Measurements from ENCODE around the gene SLC16A6.
"Not testable (repeated sequence)": the region's sequence is repeated elsewhere in the genome, so short reads cannot be mapped to it uniquely, and the experiment has no call there.

The SLC16A6 gene

GRCh38 chr17:68265833-68266232 lies 25.1 kb downstream of the SLC16A6 start:
- not testable (repeated sequence) for H3K4me1 ChIP-seq (ENCODE audit: control insufficient read depth, insufficient read depth, low read length, poor library complexity, severe bottlenecking)

DNA sequence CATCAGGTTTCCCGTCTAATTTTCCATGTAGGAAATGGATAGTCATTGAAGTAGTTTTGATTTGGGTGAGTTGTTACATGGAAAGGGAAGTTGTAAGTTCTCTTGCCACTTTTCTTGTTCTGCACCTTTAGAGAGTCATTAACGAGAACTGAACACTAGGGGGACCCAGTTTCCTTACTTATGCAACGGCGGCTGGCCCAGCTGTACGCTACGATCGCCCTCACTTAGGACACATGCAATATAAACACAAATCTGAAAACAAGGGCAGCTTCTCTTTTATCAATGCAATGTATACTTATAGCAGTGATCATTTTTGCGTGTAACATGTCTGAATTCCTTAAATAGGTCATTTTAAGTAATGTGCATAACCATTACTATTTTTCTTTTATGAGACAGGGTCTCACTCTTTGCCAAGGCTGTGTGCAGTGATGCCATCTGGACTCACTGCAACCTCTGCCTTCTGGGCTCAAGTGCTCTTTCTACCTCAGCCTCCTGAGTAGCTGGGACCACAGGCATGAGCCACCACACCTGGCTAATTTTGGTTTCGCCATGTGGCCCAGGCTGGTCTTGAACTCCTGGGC lies 27.7 kb downstream of the SLC16A6 start:
- not testable (repeated sequence) for H3K27ac ChIP-seq (ENCODE audit: insufficient read depth, low read length, poor library complexity, severe bottlenecking)

More at GRCh38 chr17:68265833-68266232, 25.1 kb downstream of the SLC16A6 start:
- H3K27ac ChIP-seq (ENCODE audit: insufficient read depth, low read length, poor library complexity, severe bottlenecking); H3K27me3 ChIP-seq (replicated peaks; ENCODE audit: control insufficient read depth, insufficient read depth, low read length, poor library complexity, severe bottlenecking); H3K4me3 ChIP-seq (ENCODE audit: insufficient read depth, low read depth, low read length, poor library complexity, severe bottlenecking); DNase-seq; H3K9me3 ChIP-seq (ENCODE audit: control insufficient read depth, low read length): not testable (repeated sequence)
- H3K36me3 ChIP-seq (ENCODE audit: control insufficient read depth, insufficient read depth, low read length): peaks cover 10% of the 10 kb centered on the region

GRCh38 chr17:68262467-68262866 lies 28.5 kb downstream of the SLC16A6 start:
- H3K4me1 ChIP-seq (ENCODE audit: control insufficient read depth, insufficient read depth, low read length, poor library complexity, severe bottlenecking): peaks cover 22% of the 10 kb centered on the region

More for the DNA sequence above, 27.7 kb downstream of the SLC16A6 start:
- H3K4me3 ChIP-seq (ENCODE audit: insufficient read depth, low read depth, low read length, poor library complexity, severe bottlenecking); H3K27me3 ChIP-seq (replicated peaks; ENCODE audit: control insufficient read depth, insufficient read depth, low read length, poor library complexity, severe bottlenecking); DNase-seq; H3K9me3 ChIP-seq (ENCODE audit: control insufficient read depth, low read length); H3K36me3 ChIP-seq (ENCODE audit: control insufficient read depth, insufficient read depth, low read length): not testable (repeated sequence)
- H3K4me1 ChIP-seq (ENCODE audit: control insufficient read depth, insufficient read depth, low read length, poor library complexity, severe bottlenecking): peaks cover 16% of the 10 kb centered on the region

GRCh38 chr17:68260051-68260762 lies 30.7 kb downstream of the SLC16A6 start:
- no peaks in the 10 kb centered on the region for H3K27me3 ChIP-seq (replicated peaks; ENCODE audit: control insufficient read depth, insufficient read depth, low read length, poor library complexity, severe bottlenecking)
- DNase-seq: no peak
- H3K4me1 ChIP-seq (ENCODE audit: control insufficient read depth, insufficient read depth, low read length, poor library complexity, severe bottlenecking): peaks cover 41% of the 10 kb centered on the region
- no peaks in the 10 kb centered on the region for H3K36me3 ChIP-seq (ENCODE audit: control insufficient read depth, insufficient read depth, low read length)
- no peaks in the 10 kb centered on the region for H3K9me3 ChIP-seq (ENCODE audit: control insufficient read depth, low read length)
- H3K27ac ChIP-seq (ENCODE audit: insufficient read depth, low read length, poor library complexity, severe bottlenecking): peak overlapping the region; percentile 91
- H3K4me3 ChIP-seq (ENCODE audit: insufficient read depth, low read depth, low read length, poor library complexity, severe bottlenecking): no peak overlapping the region

More at GRCh38 chr17:68262467-68262866, 28.5 kb downstream of the SLC16A6 start:
- H3K9me3 ChIP-seq (ENCODE audit: control insufficient read depth, low read length); H3K27me3 ChIP-seq (replicated peaks; ENCODE audit: control insufficient read depth, insufficient read depth, low read length, poor library complexity, severe bottlenecking); H3K4me3 ChIP-seq (ENCODE audit: insufficient read depth, low read depth, low read length, poor library complexity, severe bottlenecking); H3K27ac ChIP-seq (ENCODE audit: insufficient read depth, low read length, poor library complexity, severe bottlenecking); DNase-seq; H3K36me3 ChIP-seq (ENCODE audit: control insufficient read depth, insufficient read depth, low read length): not testable (repeated sequence)

- not testable (repeated sequence) for H3K27me3 ChIP-seq (replicated peaks; ENCODE audit: control insufficient read depth, insufficient read depth, low read length, poor library complexity, severe bottlenecking); H3K4me3 ChIP-seq (ENCODE audit: insufficient read depth, low read depth, low read length, poor library complexity, severe bottlenecking); H3K36me3 ChIP-seq (ENCODE audit: control insufficient read depth, insufficient read depth, low read length); H3K9me3 ChIP-seq (ENCODE audit: control insufficient read depth, low read length); DNase-seq
- Histone ChIP-seq H3K4me1 (ENCODE audit: control insufficient read depth, insufficient read depth, low read length, poor library complexity, severe bottlenecking) (peaks cover 47% of the 10 kb centered on the region), H3K27ac (ENCODE audit: insufficient read depth, low read length, poor library complexity, severe bottlenecking) (peak overlapping the region; percentile 91)
These were observed 31.3 kb downstream of the SLC16A6 start for GRCh38 chr17:68259648-68259951.

DNA sequence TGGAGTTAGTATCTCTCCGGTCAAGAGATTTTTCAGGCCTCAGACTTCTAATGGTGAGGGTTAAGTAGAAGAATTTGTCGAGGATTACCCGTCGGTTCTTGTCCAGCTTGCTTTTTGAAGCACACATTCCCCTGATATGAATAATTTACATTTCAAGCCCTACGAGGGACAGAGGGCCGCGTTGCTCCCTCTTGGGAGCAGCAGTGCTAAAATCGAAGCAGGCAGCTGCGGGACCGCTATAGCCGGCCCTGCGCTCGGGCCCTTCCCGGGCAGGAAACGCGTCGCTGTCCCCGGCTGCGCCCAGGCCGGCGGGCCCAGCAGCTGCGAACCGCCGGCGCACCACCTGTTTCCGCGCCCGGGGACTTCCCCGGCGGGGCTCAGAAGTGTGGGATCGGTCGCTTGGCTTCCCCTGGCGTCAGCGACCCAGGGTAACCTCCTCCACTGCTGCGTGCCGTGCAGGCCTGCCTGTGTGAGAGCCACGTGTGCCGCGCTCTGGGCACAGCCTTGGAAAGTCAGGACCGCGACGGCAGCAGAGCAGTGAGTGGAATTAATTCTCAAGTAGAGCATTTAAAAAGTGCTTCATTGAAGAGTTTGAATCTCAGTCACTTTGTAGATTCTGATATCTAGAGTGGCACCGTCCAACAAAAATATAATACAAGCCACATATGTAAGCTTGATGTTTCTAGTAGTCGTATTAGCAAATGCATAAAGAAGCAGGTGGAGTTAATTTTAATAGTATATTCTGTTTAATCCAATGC lies 31.9 kb downstream of the SLC16A6 start:
- H3K27me3 ChIP-seq (replicated peaks; ENCODE audit: control insufficient read depth, insufficient read depth, low read length, poor library complexity, severe bottlenecking); H3K4me3 ChIP-seq (ENCODE audit: insufficient read depth, low read depth, low read length, poor library complexity, severe bottlenecking); H3K36me3 ChIP-seq (ENCODE audit: control insufficient read depth, insufficient read depth, low read length); H3K9me3 ChIP-seq (ENCODE audit: control insufficient read depth, low read length): not testable (repeated sequence)
- Histone ChIP-seq H3K27ac (ENCODE audit: insufficient read depth, low read length, poor library complexity, severe bottlenecking) (peak overlapping the region; percentile 91), H3K4me1 (ENCODE audit: control insufficient read depth, insufficient read depth, low read length, poor library complexity, severe bottlenecking) (peaks cover 52% of the 10 kb centered on the region)
- peak; percentile 68 to 87 (median 76) for DNase-seq

- H3K4me1 ChIP-seq (ENCODE audit: control insufficient read depth, insufficient read depth, low read length, poor library complexity, severe bottlenecking): peaks cover 63% of the 10 kb centered on the region
These were observed 33.0 kb downstream of the SLC16A6 start for GRCh38 chr17:68257934-68258333.

GRCh38 chr17:68256701-68257100 lies 34.2 kb downstream of the SLC16A6 start:
- not testable (repeated sequence) for H3K27me3 ChIP-seq (replicated peaks; ENCODE audit: control insufficient read depth, insufficient read depth, low read length, poor library complexity, severe bottlenecking); H3K4me3 ChIP-seq (ENCODE audit: insufficient read depth, low read depth, low read length, poor library complexity, severe bottlenecking); DNase-seq; H3K9me3 ChIP-seq (ENCODE audit: control insufficient read depth, low read length); H3K36me3 ChIP-seq (ENCODE audit: control insufficient read depth, insufficient read depth, low read length)
- H3K4me1 ChIP-seq (ENCODE audit: control insufficient read depth, insufficient read depth, low read length, poor library complexity, severe bottlenecking): peaks cover 68% of the 10 kb centered on the region
- peak overlapping the region; percentile 91 for H3K27ac ChIP-seq (ENCODE audit: insufficient read depth, low read length, poor library complexity, severe bottlenecking)

More at GRCh38 chr17:68257934-68258333, 33.0 kb downstream of the SLC16A6 start:
- Histone ChIP-seq H3K4me3 (ENCODE audit: insufficient read depth, low read depth, low read length, poor library complexity, severe bottlenecking) (no peak overlapping the region), H3K27ac (ENCODE audit: insufficient read depth, low read length, poor library complexity, severe bottlenecking) (peak overlapping the region; percentile 91), H3K9me3 (ENCODE audit: control insufficient read depth, low read length) (no peaks in the 10 kb centered on the region), H3K27me3 (replicated peaks; ENCODE audit: control insufficient read depth, insufficient read depth, low read length, poor library complexity, severe bottlenecking) (no peaks in the 10 kb centered on the region), H3K36me3 (ENCODE audit: control insufficient read depth, insufficient read depth, low read length) (no peaks in the 10 kb centered on the region)
- DNase-seq: no peak

DNA sequence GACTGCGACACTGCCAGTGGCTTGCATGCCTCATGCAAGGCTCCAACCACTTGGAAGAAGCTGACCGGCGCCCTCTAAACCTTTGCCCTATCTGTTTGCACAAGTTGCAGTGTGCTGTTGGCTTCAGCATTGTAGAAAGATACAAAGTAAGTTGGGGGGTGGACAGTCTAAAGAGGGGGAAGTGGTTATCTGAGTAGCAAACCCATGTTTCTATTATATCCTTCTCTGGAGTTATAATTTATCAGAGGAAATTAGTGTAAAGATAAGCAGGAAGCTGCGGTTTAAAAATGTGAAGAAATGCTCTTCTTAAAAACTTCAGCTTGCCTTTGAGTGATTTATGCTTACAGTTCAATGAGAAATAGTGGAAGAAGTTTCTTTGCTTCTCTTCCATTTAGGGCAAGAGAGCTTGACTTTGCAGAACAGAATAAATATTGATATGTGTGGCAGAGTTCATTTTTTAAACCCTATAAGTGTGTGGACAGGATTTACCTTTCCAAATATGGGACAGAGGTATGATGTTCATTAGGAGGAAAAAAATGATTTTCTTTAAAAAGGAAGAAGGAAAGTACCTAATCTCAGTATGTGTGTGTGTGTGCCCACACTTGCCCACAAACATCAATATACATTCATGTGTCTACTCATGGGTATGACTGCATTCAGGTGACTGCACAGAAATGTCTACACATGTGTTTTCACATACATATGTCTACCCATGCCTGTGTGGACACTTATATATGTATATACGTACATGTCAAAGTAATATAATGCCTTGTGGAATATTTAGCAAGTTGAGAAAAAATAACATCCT lies 35.0 kb downstream of the SLC16A6 start:
- DNase-seq: peak in 1 of 3 donors; percentile 12
- Histone ChIP-seq H3K4me3 (ENCODE audit: insufficient read depth, low read depth, low read length, poor library complexity, severe bottlenecking) (no peak overlapping the region), H3K27ac (ENCODE audit: insufficient read depth, low read length, poor library complexity, severe bottlenecking) (peak overlapping the region; percentile 91), H3K27me3 (replicated peaks; ENCODE audit: control insufficient read depth, insufficient read depth, low read length, poor library complexity, severe bottlenecking) (no peaks in the 10 kb centered on the region), H3K9me3 (ENCODE audit: control insufficient read depth, low read length) (no peaks in the 10 kb centered on the region), H3K36me3 (ENCODE audit: control insufficient read depth, insufficient read depth, low read length) (no peaks in the 10 kb centered on the region), H3K4me1 (ENCODE audit: control insufficient read depth, insufficient read depth, low read length, poor library complexity, severe bottlenecking) (peaks cover 68% of the 10 kb centered on the region)

Data from effector memory CD4-positive, alpha-beta T cell (primary cell).